Mucosa of gallbladder (tissue), 1 donor: ENCODE data around the gene XPO4. TPM values are rescaled to one million over a fixed set of nuclear protein-coding genes. Genes with fewer than 3 reads are reported as not detected.

Experiments used
- DNase-seq: peaks from one replicate; pipeline ENCODE4 v3.0.0-alpha.2; 2020; ENCODE audit warnings: low spot score
- total RNA-seq: library from RNA; stranded (reverse); gene quantifications from one replicate; pipeline ENCODE4 v1.2.1, GENCODE V29; 2021
- donor health status: DM: no; HTN: no; CAD: no.

The XPO4 gene
- total RNA-seq, 1 donor from 2014 or later, result 12.0 TPM

GRCh38 chr13:20828539-20829364, 73.8 kb downstream of the XPO4 start:
- DNase-seq, result peak; percentile 22

- DNase-seq, result no peak
Measured at GRCh38 chr13:20826843-20827560, 75.5 kb downstream of the XPO4 start.

- DNase-seq, result no peak
Measured at GRCh38 chr13:20826301-20826700, 76.2 kb downstream of the XPO4 start.

- DNase-seq, result no peak
Measured at GRCh38 chr13:20825477-20825875, 77.1 kb downstream of the XPO4 start.

- DNase-seq, result no peak
Measured at GRCh38 chr13:20824762-20825476, 77.6 kb downstream of the XPO4 start.

GRCh38 chr13:20823071-20823470, 79.5 kb downstream of the XPO4 start:
- DNase-seq, result no peak

GRCh38 chr13:20822406-20822805, 80.1 kb downstream of the XPO4 start:
- DNase-seq, result no peak

GRCh38 chr13:20819715-20820114, 82.8 kb downstream of the XPO4 start:
- no peak for DNase-seq

- DNase-seq, result no peak
Measured at GRCh38 chr13:20815464-20815863, 87.1 kb downstream of the XPO4 start.

GRCh38 chr13:20814224-20814910, 88.2 kb downstream of the XPO4 start:
- peak; percentile 65 for DNase-seq

- DNase-seq, result no peak
Measured at GRCh38 chr13:20812890-20813289, 89.7 kb downstream of the XPO4 start.

GRCh38 chr13:20810808-20811207, 91.7 kb downstream of the XPO4 start:
- DNase-seq, result no peak

GRCh38 chr13:20808874-20809273, 93.7 kb downstream of the XPO4 start:
- no peak for DNase-seq

- no peak for DNase-seq
Measured at GRCh38 chr13:20803180-20803965, 99.2 kb downstream of the XPO4 start.

GRCh38 chr13:20801707-20802106, 100.8 kb downstream of the XPO4 start:
- DNase-seq, result no peak

- no peak for DNase-seq
Measured at GRCh38 chr13:20799726-20800416, 102.7 kb downstream of the XPO4 start.

GRCh38 chr13:20798027-20798426, 104.5 kb downstream of the XPO4 start:
- no peak for DNase-seq

GRCh38 chr13:20796791-20797508, 105.6 kb downstream of the XPO4 start:
- no peak for DNase-seq

GRCh38 chr13:20789665-20790064, 112.9 kb downstream of the XPO4 start:
- no peak for DNase-seq

GRCh38 chr13:20788312-20788711, 114.2 kb downstream of the XPO4 start:
- no peak for DNase-seq
